Neuron (in vitro differentiated cells): ENCODE measurements around the gene USP15.

ENCODE experiments used
- H2AFZ ChIP-seq: one replicate; pipeline ENCODE4 v1.6.1; 2013; ENCODE audit warnings: low read depth, mild to moderate bottlenecking, inconsistent platforms, low read length, moderate library complexity
- H3K27me3 ChIP-seq: one replicate; pipeline ENCODE4 v1.6.1; 2013; ENCODE audit warnings: low read length; ENCODE audit not compliant: insufficient read depth
- H3K36me3 ChIP-seq: one replicate; pipeline ENCODE4 v1.6.1; 2013; ENCODE audit warnings: low read length; ENCODE audit not compliant: insufficient read depth
- H3K4me1 ChIP-seq: one replicate; pipeline ENCODE4 v1.6.1; 2013; ENCODE audit warnings: low read length; ENCODE audit not compliant: insufficient read depth
- H3K4me3 ChIP-seq: 2 replicates; pipeline ENCODE4 v1.5.1; 2013; ENCODE audit warnings: mild to moderate bottlenecking, low read length, moderate library complexity
- H3K9me3 ChIP-seq: one replicate; pipeline ENCODE4 v1.6.1; 2013; ENCODE audit warnings: low read length

USP15 gene

GRCh38 chr12:62278022-62278421 is 17.8 kb downstream of the USP15 start:
- Histone ChIP-seq H3K36me3 (no peaks in the 10 kb centered on the region), H2AFZ (no peak overlapping the region), H3K27me3 (no peaks in the 10 kb centered on the region), H3K9me3 (no peaks in the 10 kb centered on the region), H3K4me1 (no peaks in the 10 kb centered on the region), H3K4me3 (no peak overlapping the region)

- Histone ChIP-seq H3K4me1 (no peaks in the 10 kb centered on the region), H2AFZ (no peak overlapping the region)
Measured at GRCh38 chr12:62279058-62279457, 18.9 kb downstream of the USP15 start.

GRCh38 chr12:62279961-62280360 is 19.8 kb downstream of the USP15 start:
- Histone ChIP-seq H3K9me3 (no peaks in the 10 kb centered on the region), H3K4me3 (no peak overlapping the region), H3K36me3 (no peaks in the 10 kb centered on the region), H3K27me3 (no peaks in the 10 kb centered on the region), H3K4me1 (no peaks in the 10 kb centered on the region), H2AFZ (no peak overlapping the region)

More at GRCh38 chr12:62279058-62279457, 18.9 kb downstream of the USP15 start:
- no peaks in the 10 kb centered on the region for H3K36me3 ChIP-seq
- H3K9me3 ChIP-seq = no peaks in the 10 kb centered on the region
- H3K4me3 ChIP-seq = no peak overlapping the region
- H3K27me3 ChIP-seq = no peaks in the 10 kb centered on the region

- Histone ChIP-seq H3K27me3 (no peaks in the 10 kb centered on the region), H3K9me3 (no peaks in the 10 kb centered on the region)
Measured at GRCh38 chr12:62282057-62282774, 22.0 kb downstream of the USP15 start.

GRCh38 chr12:62284749-62285148 is 24.5 kb downstream of the USP15 start:
- Histone ChIP-seq H3K27me3 (no peaks in the 10 kb centered on the region), H3K36me3 (no peaks in the 10 kb centered on the region), H3K4me1 (no peaks in the 10 kb centered on the region), H3K4me3 (no peak overlapping the region), H2AFZ (no peak overlapping the region), H3K9me3 (peaks cover 2% of the 10 kb centered on the region)

More at GRCh38 chr12:62282057-62282774, 22.0 kb downstream of the USP15 start:
- Histone ChIP-seq H2AFZ (no peak overlapping the region), H3K4me3 (no peak overlapping the region), H3K36me3 (no peaks in the 10 kb centered on the region), H3K4me1 (no peaks in the 10 kb centered on the region)

- Histone ChIP-seq H3K4me1 (no peaks in the 10 kb centered on the region), H3K4me3 (no peak overlapping the region), H2AFZ (no peak overlapping the region), H3K9me3 (peaks cover 2% of the 10 kb centered on the region), H3K36me3 (no peaks in the 10 kb centered on the region), H3K27me3 (no peaks in the 10 kb centered on the region)
Measured at GRCh38 chr12:62285284-62285683, 25.1 kb downstream of the USP15 start.

GRCh38 chr12:62288328-62288727 is 28.1 kb downstream of the USP15 start:
- no peaks in the 10 kb centered on the region for H3K36me3 ChIP-seq
- no peaks in the 10 kb centered on the region for H3K27me3 ChIP-seq
- H3K4me3 ChIP-seq = no peak overlapping the region
- H3K9me3 ChIP-seq = peaks cover 2% of the 10 kb centered on the region
- H3K4me1 ChIP-seq = no peaks in the 10 kb centered on the region
- H2AFZ ChIP-seq = no peak overlapping the region

- H3K36me3 ChIP-seq = peaks cover 14% of the 10 kb centered on the region
Measured at GRCh38 chr12:62290846-62291245, 30.6 kb downstream of the USP15 start.

GRCh38 chr12:62291864-62292760 is 31.9 kb downstream of the USP15 start:
- Histone ChIP-seq H3K4me3 (no peak overlapping the region), H3K9me3 (peaks cover 6% of the 10 kb centered on the region), H3K36me3 (peaks cover 18% of the 10 kb centered on the region), H3K27me3 (no peaks in the 10 kb centered on the region), H3K4me1 (no peaks in the 10 kb centered on the region), H2AFZ (no peak overlapping the region)

More at GRCh38 chr12:62290846-62291245, 30.6 kb downstream of the USP15 start:
- no peaks in the 10 kb centered on the region for H3K27me3 ChIP-seq
- H2AFZ ChIP-seq = no peak overlapping the region
- H3K4me1 ChIP-seq = no peaks in the 10 kb centered on the region
- peaks cover 5% of the 10 kb centered on the region for H3K9me3 ChIP-seq
- no peak overlapping the region for H3K4me3 ChIP-seq

GRCh38 chr12:62292761-62293344 is 32.6 kb downstream of the USP15 start:
- Histone ChIP-seq H3K9me3 (peaks cover 6% of the 10 kb centered on the region), H3K27me3 (no peaks in the 10 kb centered on the region), H3K4me3 (no peak overlapping the region), H3K36me3 (peaks cover 18% of the 10 kb centered on the region), H2AFZ (no peak overlapping the region), H3K4me1 (no peaks in the 10 kb centered on the region)

- Histone ChIP-seq H3K4me3 (no peak overlapping the region), H3K36me3 (peaks cover 25% of the 10 kb centered on the region), H3K9me3 (peaks cover 10% of the 10 kb centered on the region), H3K4me1 (no peaks in the 10 kb centered on the region), H3K27me3 (no peaks in the 10 kb centered on the region), H2AFZ (no peak overlapping the region)
Measured at GRCh38 chr12:62294378-62294777, 34.2 kb downstream of the USP15 start.

GRCh38 chr12:62296001-62296400 is 35.8 kb downstream of the USP15 start:
- Histone ChIP-seq H3K36me3 (peaks cover 25% of the 10 kb centered on the region), H3K27me3 (no peaks in the 10 kb centered on the region), H3K4me1 (no peaks in the 10 kb centered on the region)

GRCh38 chr12:62297321-62297720 is 37.1 kb downstream of the USP15 start:
- no peak overlapping the region for H3K4me3 ChIP-seq
- H2AFZ ChIP-seq = no peak overlapping the region
- peaks cover 10% of the 10 kb centered on the region for H3K9me3 ChIP-seq
- no peaks in the 10 kb centered on the region for H3K27me3 ChIP-seq
- H3K4me1 ChIP-seq = no peaks in the 10 kb centered on the region
- peaks cover 25% of the 10 kb centered on the region for H3K36me3 ChIP-seq

More at GRCh38 chr12:62296001-62296400, 35.8 kb downstream of the USP15 start:
- Histone ChIP-seq H2AFZ (no peak overlapping the region), H3K9me3 (peaks cover 10% of the 10 kb centered on the region), H3K4me3 (no peak overlapping the region)
